Measurements from ENCODE around the gene PRKAR1B. TPM values are rescaled to one million over a fixed set of nuclear protein-coding genes. Genes with fewer than 3 reads are reported as not detected.

PRKAR1B gene
- total and polyA plus RNA-seq, 10 of the 15 experiments (the other 5 are each of a cell fraction or from before 2014, with no cell fraction given), result 1.4 to 45.6 (median 19.3) TPM

DNA sequence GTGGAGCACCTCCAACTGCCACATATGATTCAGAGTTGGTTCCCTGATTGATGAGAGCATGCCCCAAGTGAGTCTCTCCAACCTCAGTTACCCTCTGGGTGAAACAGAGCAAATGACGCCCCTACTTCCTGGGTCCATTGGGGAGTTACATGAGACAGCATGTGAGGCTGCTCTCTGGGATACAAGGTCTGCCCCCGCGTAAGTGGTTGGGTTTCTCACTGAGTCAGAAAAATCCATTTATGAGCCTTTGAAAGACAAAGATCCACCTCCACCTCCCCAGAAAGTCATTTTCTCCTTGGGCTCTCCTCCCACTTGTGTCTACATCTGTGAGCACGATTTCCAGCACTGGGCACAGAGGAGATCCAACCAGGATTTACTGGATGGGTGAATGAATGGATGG, 71.3 kb downstream of the PRKAR1B start (continued):
- no peak for TF ChIP-seq EP300 (IDR thresholded peaks at IDR 0.05; ENCODE audit: borderline replicate concordance in 1 of 2, control insufficient read depth in 1 of 2, low read depth in 2 of 2, low read length in 2 of 2)

DNA sequence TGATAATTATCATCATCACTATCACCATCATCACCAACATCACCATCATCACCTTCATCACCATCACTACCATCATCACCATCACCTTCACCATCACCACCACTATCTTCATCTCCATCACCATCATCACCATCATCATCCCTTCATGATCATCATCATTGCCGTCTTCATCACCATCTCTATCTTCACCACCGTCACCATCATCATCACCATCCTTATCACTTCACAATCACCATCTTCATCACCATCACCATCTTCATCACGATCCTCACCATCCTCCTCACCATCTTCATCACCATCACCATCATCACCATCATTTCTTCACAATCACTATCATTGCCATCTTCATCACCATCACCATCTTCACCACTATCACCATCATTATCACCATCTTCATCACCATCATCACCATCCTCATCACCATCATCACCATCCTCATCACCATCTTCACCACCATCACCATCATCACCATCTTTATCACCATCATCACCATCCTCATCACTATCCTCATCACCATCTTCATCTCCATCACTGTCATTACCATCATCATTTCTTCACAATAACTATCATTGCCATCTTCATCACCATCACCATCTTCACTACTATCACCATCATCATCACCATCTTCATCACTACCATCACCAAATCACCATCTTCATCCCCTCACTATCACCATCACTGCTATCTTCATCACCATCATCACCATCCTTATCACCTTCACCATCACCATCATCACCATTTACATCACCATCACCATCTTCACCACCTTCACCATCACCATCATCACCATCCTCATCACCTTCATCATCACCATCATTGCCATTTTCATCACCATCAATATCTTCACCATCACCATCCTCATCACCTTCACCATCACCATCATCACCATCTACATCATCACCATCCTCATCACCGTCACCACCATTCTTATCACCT, 73.0 kb downstream of the PRKAR1B start:
- no peaks in the 10 kb centered on the region; a peak in 2 of 4 replicates for H3K36me3 ChIP-seq (ENCODE audit: control insufficient read depth in 2 of 2, insufficient read depth in 2 of 2, low read length in 1 of 2)
- no peak overlapping the region for H2AFZ ChIP-seq (ENCODE audit: control insufficient read depth, low read depth, low read length)
- BruUV-seq (replicated peaks), result no TSS peak
- H4K20me1 ChIP-seq (ENCODE audit: control insufficient read depth, insufficient read depth), result no peaks in the 10 kb centered on the region
- H3K4me2 ChIP-seq (ENCODE audit: control insufficient read depth, insufficient read depth), result no peak overlapping the region
- ChIA-PET RAD21 (ENCODE audit: unreplicated experiment) (no interaction called here), POLR2A (interaction anchor here (0.6 kb wide), 1 partner anchor 454 kb away, joined by 3 read pairs; no protein-coding TSS in a partner anchor), SMC1A (ENCODE audit: uncharacterized antibody, unreplicated experiment) (no interaction called here), CTCF (no interaction called here)
- DNase-seq (ENCODE audit: low read depth, low spot score) (no peak), FAIRE-seq (peak; percentile 13), ATAC-seq (no peak)
- no peak overlapping the region for H3K27ac ChIP-seq (ENCODE audit: control insufficient read depth, insufficient read depth)
- intact Hi-C loops (cut with micrococcal nuclease; ENCODE audit: unreplicated experiment) (no loop called here), in situ Hi-C loops (cut with MboI) (no loop called here)
- WGBS (ENCODE audit: insufficient coverage, insufficient replicate concordance, low lambda C conversion rate, missing lambda C conversion rate), result 92% methylated on average over 4 of the region's 4 CpGs
- H3K9ac ChIP-seq (ENCODE audit: control insufficient read depth, insufficient read depth, low read length), result no peak overlapping the region
- no peaks in the 10 kb centered on the region for H3K79me2 ChIP-seq (ENCODE audit: control insufficient read depth, insufficient read depth, low read length)
- H3K27me3 ChIP-seq (replicated peaks in 1 of 2; ENCODE audit: control insufficient read depth in 2 of 2, insufficient read depth in 2 of 2, low read length in 1 of 2), result no peaks in the 10 kb centered on the region
- no peak overlapping the region for H3K4me3 ChIP-seq
- H3K9me3 ChIP-seq (replicated peaks; ENCODE audit: control insufficient read depth, insufficient read depth, low read length), result peaks cover 22% of the 10 kb centered on the region; the same call in 2 of the 3 replicates
- no peaks in the 10 kb centered on the region for H3K4me1 ChIP-seq (ENCODE audit: control insufficient read depth, insufficient read depth, low read length)
- TF ChIP-seq, protein P1, sequence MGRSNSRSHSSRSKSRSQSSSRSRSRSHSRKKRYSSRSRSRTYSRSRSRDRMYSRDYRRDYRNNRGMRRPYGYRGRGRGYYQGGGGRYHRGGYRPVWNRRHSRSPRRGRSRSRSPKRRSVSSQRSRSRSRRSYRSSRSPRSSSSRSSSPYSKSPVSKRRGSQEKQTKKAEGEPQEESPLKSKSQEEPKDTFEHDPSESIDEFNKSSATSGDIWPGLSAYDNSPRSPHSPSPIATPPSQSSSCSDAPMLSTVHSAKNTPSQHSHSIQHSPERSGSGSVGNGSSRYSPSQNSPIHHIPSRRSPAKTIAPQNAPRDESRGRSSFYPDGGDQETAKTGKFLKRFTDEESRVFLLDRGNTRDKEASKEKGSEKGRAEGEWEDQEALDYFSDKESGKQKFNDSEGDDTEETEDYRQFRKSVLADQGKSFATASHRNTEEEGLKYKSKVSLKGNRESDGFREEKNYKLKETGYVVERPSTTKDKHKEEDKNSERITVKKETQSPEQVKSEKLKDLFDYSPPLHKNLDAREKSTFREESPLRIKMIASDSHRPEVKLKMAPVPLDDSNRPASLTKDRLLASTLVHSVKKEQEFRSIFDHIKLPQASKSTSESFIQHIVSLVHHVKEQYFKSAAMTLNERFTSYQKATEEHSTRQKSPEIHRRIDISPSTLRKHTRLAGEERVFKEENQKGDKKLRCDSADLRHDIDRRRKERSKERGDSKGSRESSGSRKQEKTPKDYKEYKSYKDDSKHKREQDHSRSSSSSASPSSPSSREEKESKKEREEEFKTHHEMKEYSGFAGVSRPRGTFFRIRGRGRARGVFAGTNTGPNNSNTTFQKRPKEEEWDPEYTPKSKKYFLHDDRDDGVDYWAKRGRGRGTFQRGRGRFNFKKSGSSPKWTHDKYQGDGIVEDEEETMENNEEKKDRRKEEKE (IDR thresholded peaks at IDR 0.05), result no peak
- TF ChIP-seq, protein P2, sequence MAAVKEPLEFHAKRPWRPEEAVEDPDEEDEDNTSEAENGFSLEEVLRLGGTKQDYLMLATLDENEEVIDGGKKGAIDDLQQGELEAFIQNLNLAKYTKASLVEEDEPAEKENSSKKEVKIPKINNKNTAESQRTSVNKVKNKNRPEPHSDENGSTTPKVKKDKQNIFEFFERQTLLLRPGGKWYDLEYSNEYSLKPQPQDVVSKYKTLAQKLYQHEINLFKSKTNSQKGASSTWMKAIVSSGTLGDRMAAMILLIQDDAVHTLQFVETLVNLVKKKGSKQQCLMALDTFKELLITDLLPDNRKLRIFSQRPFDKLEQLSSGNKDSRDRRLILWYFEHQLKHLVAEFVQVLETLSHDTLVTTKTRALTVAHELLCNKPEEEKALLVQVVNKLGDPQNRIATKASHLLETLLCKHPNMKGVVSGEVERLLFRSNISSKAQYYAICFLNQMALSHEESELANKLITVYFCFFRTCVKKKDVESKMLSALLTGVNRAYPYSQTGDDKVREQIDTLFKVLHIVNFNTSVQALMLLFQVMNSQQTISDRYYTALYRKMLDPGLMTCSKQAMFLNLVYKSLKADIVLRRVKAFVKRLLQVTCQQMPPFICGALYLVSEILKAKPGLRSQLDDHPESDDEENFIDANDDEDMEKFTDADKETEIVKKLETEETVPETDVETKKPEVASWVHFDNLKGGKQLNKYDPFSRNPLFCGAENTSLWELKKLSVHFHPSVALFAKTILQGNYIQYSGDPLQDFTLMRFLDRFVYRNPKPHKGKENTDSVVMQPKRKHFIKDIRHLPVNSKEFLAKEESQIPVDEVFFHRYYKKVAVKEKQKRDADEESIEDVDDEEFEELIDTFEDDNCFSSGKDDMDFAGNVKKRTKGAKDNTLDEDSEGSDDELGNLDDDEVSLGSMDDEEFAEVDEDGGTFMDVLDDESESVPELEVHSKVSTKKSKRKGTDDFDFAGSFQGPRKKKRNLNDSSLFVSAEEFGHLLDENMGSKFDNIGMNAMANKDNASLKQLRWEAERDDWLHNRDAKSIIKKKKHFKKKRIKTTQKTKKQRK (IDR thresholded peaks at IDR 0.05; ENCODE audit: low read depth, low read length), result no peak
- TF ChIP-seq, protein P3, sequence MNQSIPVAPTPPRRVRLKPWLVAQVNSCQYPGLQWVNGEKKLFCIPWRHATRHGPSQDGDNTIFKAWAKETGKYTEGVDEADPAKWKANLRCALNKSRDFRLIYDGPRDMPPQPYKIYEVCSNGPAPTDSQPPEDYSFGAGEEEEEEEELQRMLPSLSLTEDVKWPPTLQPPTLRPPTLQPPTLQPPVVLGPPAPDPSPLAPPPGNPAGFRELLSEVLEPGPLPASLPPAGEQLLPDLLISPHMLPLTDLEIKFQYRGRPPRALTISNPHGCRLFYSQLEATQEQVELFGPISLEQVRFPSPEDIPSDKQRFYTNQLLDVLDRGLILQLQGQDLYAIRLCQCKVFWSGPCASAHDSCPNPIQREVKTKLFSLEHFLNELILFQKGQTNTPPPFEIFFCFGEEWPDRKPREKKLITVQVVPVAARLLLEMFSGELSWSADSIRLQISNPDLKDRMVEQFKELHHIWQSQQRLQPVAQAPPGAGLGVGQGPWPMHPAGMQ (IDR thresholded peaks at IDR 0.05; ENCODE audit: borderline replicate concordance), result no peak
- TF ChIP-seq TCF3 (IDR thresholded peaks at IDR 0.05; ENCODE audit: borderline replicate concordance, insufficient read depth, low read depth, low read length), result no peak
- TF ChIP-seq, protein P4, sequence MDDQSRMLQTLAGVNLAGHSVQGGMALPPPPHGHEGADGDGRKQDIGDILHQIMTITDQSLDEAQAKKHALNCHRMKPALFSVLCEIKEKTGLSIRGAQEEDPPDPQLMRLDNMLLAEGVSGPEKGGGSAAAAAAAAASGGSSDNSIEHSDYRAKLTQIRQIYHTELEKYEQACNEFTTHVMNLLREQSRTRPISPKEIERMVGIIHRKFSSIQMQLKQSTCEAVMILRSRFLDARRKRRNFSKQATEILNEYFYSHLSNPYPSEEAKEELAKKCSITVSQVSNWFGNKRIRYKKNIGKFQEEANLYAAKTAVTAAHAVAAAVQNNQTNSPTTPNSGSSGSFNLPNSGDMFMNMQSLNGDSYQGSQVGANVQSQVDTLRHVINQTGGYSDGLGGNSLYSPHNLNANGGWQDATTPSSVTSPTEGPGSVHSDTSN (IDR thresholded peaks at IDR 0.05; ENCODE audit: insufficient replicate concordance, low read depth, low read length), result no peak
- TF ChIP-seq TARDBP (IDR thresholded peaks at IDR 0.05; ENCODE audit: borderline replicate concordance), result no peak
- TF ChIP-seq ZNF217 (IDR thresholded peaks at IDR 0.05), result no peak
- no peak for TF ChIP-seq HDAC6 (IDR thresholded peaks at IDR 0.05; ENCODE audit: unreplicated experiment)

All from GM12878 (cell line).